ENCODE results near the gene SPTBN5. TPM values are rescaled to one million over a fixed set of nuclear protein-coding genes. Genes with fewer than 3 reads are reported as not detected.
A peak's percentile ranks its signal among the peaks of the same experiment; 100 is the strongest.
"Not testable (repeated sequence)": the region's sequence is repeated elsewhere in the genome, so short reads cannot be mapped to it uniquely, and the experiment has no call there.

Gene SPTBN5
- total RNA-seq, 3 donors from 2014 or later (not counting 1 experiment from before 2014, with no cell fraction given), result 4.1 to 6.0 (median 5.2) TPM

DNA sequence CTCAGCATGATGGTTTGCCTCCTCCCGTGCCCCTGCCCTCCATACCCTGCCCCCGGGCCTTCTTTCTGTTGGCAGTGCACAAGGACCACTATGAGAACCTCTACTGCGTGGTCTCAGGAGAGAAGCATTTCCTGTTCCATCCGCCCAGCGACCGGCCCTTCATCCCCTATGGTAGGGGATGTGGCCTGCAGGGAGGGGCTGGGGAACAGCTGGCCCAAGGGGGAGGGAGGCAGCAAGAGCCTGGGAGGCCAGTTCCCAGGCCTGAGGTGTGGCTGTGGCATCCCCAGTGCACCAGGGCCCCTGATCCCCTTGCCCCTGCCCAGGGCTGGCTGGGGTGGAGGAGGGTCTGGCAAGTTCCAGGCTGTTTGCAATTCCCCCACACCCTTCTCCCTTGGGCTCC, 57.8 kb downstream of the SPTBN5 start:
- Histone ChIP-seq H3K9me3 (ENCODE audit: control insufficient read depth, insufficient read depth, low read length) (no peaks in the 10 kb centered on the region), H3K4me1 (ENCODE audit: control insufficient read depth, insufficient read depth, low read length) (peaks cover 38% of the 10 kb centered on the region), H3K4me3 (ENCODE audit: low read length) (no peak overlapping the region), H3K27me3 (ENCODE audit: control insufficient read depth, insufficient read depth, low read length) (no peaks in the 10 kb centered on the region), H3K36me3 (ENCODE audit: control insufficient read depth, insufficient read depth, low read length) (peaks cover 22% of the 10 kb centered on the region), H3K27ac (ENCODE audit: low read length) (no peak overlapping the region)
- Mint-ChIP-seq H3K4me1 (peaks cover 20 to 36% of the 10 kb centered on the region in 2 donors), H3K9me3 (no peaks in the 10 kb centered on the region), H3K36me3 (no peaks in the 10 kb centered on the region), H3K27ac (no peak overlapping the region), H3K4me3 (no peak overlapping the region), H3K27me3 (ENCODE audit: low read depth in 2 of 2) (no peaks in the 10 kb centered on the region)
- TF ChIP-seq, protein P1, sequence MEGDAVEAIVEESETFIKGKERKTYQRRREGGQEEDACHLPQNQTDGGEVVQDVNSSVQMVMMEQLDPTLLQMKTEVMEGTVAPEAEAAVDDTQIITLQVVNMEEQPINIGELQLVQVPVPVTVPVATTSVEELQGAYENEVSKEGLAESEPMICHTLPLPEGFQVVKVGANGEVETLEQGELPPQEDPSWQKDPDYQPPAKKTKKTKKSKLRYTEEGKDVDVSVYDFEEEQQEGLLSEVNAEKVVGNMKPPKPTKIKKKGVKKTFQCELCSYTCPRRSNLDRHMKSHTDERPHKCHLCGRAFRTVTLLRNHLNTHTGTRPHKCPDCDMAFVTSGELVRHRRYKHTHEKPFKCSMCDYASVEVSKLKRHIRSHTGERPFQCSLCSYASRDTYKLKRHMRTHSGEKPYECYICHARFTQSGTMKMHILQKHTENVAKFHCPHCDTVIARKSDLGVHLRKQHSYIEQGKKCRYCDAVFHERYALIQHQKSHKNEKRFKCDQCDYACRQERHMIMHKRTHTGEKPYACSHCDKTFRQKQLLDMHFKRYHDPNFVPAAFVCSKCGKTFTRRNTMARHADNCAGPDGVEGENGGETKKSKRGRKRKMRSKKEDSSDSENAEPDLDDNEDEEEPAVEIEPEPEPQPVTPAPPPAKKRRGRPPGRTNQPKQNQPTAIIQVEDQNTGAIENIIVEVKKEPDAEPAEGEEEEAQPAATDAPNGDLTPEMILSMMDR (IDR thresholded peaks at IDR 0.05), result no peak
- ATAC-seq, result no peak
- 51% methylated on average over 6 of the region's 6 CpGs for WGBS (ENCODE audit: insufficient coverage)
- no peak for DNase-seq
- intact Hi-C loops (cut with micrococcal nuclease), result no loop called here

DNA sequence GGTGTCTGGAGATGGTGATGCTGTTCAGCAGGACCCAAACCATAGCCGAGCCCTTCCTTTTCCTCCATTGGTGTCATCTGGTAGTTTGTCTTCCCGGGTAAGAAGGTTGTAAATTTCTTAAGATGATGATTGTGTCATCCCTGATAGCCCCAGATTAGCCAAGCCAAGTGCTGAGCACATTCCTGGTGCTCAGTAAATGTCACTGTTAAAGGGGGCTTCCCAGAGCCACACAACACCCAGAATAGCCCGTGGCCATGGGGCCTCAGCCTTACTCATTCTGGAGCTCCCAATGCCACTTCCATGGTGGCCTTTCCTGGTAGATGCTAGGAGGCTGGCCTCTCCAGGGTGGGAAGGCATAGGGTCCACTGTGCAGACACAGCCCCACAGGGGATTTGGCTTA, 59.8 kb downstream of the SPTBN5 start:
- Mint-ChIP-seq H3K9me3 (no peaks in the 10 kb centered on the region), H3K36me3 (no peaks in the 10 kb centered on the region), H3K27me3 (ENCODE audit: low read depth in 2 of 2) (no peaks in the 10 kb centered on the region), H3K4me3 (no peak overlapping the region), H3K4me1 (peaks cover 25 to 35% of the 10 kb centered on the region in 2 donors), H3K27ac (peak overlapping the region in 1 of 2 donors; percentile 20)
- H3K4me1 ChIP-seq (ENCODE audit: control insufficient read depth, insufficient read depth, low read length), result peaks cover 27% of the 10 kb centered on the region
- ATAC-seq, result no peak
- H3K27ac ChIP-seq (ENCODE audit: low read length), result no peak overlapping the region
- intact Hi-C loops (cut with micrococcal nuclease), result no loop called here
- H3K4me3 ChIP-seq (ENCODE audit: low read length), result no peak overlapping the region
- peaks cover 17% of the 10 kb centered on the region for H3K36me3 ChIP-seq (ENCODE audit: control insufficient read depth, insufficient read depth, low read length)
- 94% methylated on average over 3 of the region's 3 CpGs for WGBS (ENCODE audit: insufficient coverage)
- TF ChIP-seq, protein P1 (IDR thresholded peaks at IDR 0.05), result no peak
- DNase-seq, result no peak
- no peaks in the 10 kb centered on the region for H3K9me3 ChIP-seq (ENCODE audit: control insufficient read depth, insufficient read depth, low read length)
- H3K27me3 ChIP-seq (ENCODE audit: control insufficient read depth, insufficient read depth, low read length), result no peaks in the 10 kb centered on the region

DNA sequence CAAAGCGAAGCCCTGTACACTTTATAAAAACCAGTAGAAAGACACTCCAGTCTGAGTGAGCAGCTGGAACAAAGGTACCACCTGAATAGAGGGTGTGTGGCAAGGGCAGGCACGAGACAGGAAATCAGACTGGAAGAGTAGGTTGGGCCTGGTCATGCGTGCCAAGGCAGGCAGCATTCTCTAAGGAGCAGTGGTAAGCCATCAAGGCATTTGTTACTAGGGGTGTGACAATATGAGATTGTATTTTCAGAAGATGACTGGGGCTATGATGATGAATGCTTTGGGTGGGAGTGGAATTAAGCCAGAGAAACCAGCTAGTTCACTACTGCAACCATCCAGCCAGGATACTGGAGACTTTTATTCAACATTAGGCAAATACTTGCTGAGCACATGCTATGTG, 61.0 kb downstream of the SPTBN5 start:
- Histone ChIP-seq H3K4me3 (ENCODE audit: low read length) (no peak overlapping the region), H3K27ac (ENCODE audit: low read length) (no peak overlapping the region), H3K27me3 (ENCODE audit: control insufficient read depth, insufficient read depth, low read length) (no peaks in the 10 kb centered on the region), H3K4me1 (ENCODE audit: control insufficient read depth, insufficient read depth, low read length) (peaks cover 30% of the 10 kb centered on the region), H3K9me3 (ENCODE audit: control insufficient read depth, insufficient read depth, low read length) (no peaks in the 10 kb centered on the region), H3K36me3 (ENCODE audit: control insufficient read depth, insufficient read depth, low read length) (peaks cover 15% of the 10 kb centered on the region)
- no peak overlapping the region for H3K27ac Mint-ChIP-seq
- DNase-seq (peak in 1 of 2 donors; percentile 41), ATAC-seq (no peak)
- no peaks in the 10 kb centered on the region for H3K36me3 Mint-ChIP-seq
- TF ChIP-seq, protein P1 (IDR thresholded peaks at IDR 0.05), result no peak
- 42% methylated on average over 3 of the region's 3 CpGs for WGBS (ENCODE audit: insufficient coverage)
- H3K4me1 Mint-ChIP-seq, result peaks cover 35 to 44% of the 10 kb centered on the region in 2 donors
- H3K27me3 Mint-ChIP-seq (ENCODE audit: low read depth in 2 of 2), result no peaks in the 10 kb centered on the region
- no peak overlapping the region for H3K4me3 Mint-ChIP-seq
- no peaks in the 10 kb centered on the region for H3K9me3 Mint-ChIP-seq
- intact Hi-C loops (cut with micrococcal nuclease), result no loop called here

DNA sequence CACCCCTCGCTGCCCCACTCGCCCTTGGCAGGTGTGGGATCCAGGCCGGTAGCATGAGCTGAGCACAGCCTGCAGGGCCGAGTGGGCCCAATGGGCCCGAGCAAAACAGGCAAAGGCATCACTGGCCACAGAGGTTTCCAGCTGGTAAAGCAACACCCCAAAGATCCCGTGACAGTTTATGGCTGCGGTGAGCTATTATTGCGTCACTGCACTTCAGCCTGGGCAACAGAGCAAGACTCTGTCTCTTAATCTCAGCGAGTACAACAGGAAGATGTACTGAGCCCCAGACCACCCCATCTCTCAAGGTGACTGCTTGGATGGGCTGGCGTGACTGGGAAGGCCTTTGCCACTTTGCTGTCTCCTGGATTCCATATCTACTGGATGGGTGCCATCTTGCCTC, 61.6 kb downstream of the SPTBN5 start:
- Mint-ChIP-seq H3K4me3 (no peak overlapping the region), H3K27me3 (ENCODE audit: low read depth in 2 of 2) (no peaks in the 10 kb centered on the region), H3K9me3 (no peaks in the 10 kb centered on the region), H3K27ac (no peak overlapping the region), H3K36me3 (no peaks in the 10 kb centered on the region), H3K4me1 (peaks cover 35 to 44% of the 10 kb centered on the region in 2 donors)
- ATAC-seq (no peak), DNase-seq (no peak)
- 95% methylated on average over 10 of the region's 10 CpGs for WGBS (ENCODE audit: insufficient coverage)
- peaks cover 35% of the 10 kb centered on the region for H3K4me1 ChIP-seq (ENCODE audit: control insufficient read depth, insufficient read depth, low read length)
- peaks cover 14% of the 10 kb centered on the region for H3K36me3 ChIP-seq (ENCODE audit: control insufficient read depth, insufficient read depth, low read length)
- H3K9me3 ChIP-seq (ENCODE audit: control insufficient read depth, insufficient read depth, low read length), result no peaks in the 10 kb centered on the region
- H3K4me3 ChIP-seq (ENCODE audit: low read length), result no peak overlapping the region
- H3K27me3 ChIP-seq (ENCODE audit: control insufficient read depth, insufficient read depth, low read length), result no peaks in the 10 kb centered on the region
- no peak overlapping the region for H3K27ac ChIP-seq (ENCODE audit: low read length)
- TF ChIP-seq, protein P1 (IDR thresholded peaks at IDR 0.05), result no peak
- intact Hi-C loops (cut with micrococcal nuclease), result no loop called here

DNA sequence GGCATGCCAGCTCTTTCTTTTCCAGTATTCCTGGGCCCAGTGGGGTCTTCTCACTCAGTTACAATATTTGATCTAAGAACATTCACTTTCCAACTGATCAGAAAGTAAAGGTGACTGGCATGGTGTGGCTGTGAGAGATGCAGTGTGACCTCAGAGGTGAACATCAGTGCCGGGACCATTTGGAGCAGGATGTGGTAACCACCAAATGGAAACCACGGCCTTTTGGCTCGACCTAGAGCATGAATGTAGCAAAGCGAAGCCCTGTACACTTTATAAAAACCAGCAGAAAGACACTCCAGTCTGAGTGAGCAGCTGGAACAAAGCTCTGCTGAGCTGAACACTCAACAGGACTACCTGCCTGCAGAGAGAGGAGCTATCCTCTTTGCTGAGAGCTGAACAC, 62.6 kb downstream of the SPTBN5 start:
- H3K27ac Mint-ChIP-seq; H3K9me3 ChIP-seq (ENCODE audit: control insufficient read depth, insufficient read depth, low read length); H3K27ac ChIP-seq (ENCODE audit: low read length); intact Hi-C loops (cut with micrococcal nuclease); H3K27me3 Mint-ChIP-seq (ENCODE audit: low read depth in 2 of 2); H3K4me3 ChIP-seq (ENCODE audit: low read length); H3K36me3 Mint-ChIP-seq; ATAC-seq; H3K9me3 Mint-ChIP-seq; H3K36me3 ChIP-seq (ENCODE audit: control insufficient read depth, insufficient read depth, low read length); H3K27me3 ChIP-seq (ENCODE audit: control insufficient read depth, insufficient read depth, low read length): not testable (repeated sequence)
- peaks cover 38% of the 10 kb centered on the region for H3K4me1 ChIP-seq (ENCODE audit: control insufficient read depth, insufficient read depth, low read length)
- Mint-ChIP-seq H3K4me1 (peaks cover 35 to 44% of the 10 kb centered on the region in 2 donors), H3K4me3 (peak overlapping the region; percentile 17)
- WGBS (ENCODE audit: insufficient coverage), result 7% methylated on average over 4 of the region's 4 CpGs
- DNase-seq, result peak in 1 of 2 donors; percentile 67
